ENCODE data around the gene FBXL7. TPM values are rescaled to one million over a fixed set of nuclear protein-coding genes. Genes with fewer than 3 reads are reported as not detected.

FBXL7 gene
- total RNA-seq, 2 experiments from 2014 or later = not detected

GRCh38 chr5:15823398-15823797 lies 323.4 kb downstream of the FBXL7 start:
- H3K27me3 Mint-ChIP-seq = no peaks in the 10 kb centered on the region
- no peaks in the 10 kb centered on the region for H3K9me3 Mint-ChIP-seq
- no peaks in the 10 kb centered on the region for H3K36me3 Mint-ChIP-seq
- H3K4me1 Mint-ChIP-seq = no peaks in the 10 kb centered on the region
- POLR2A ChIA-PET = no interaction called here
- no peak for ATAC-seq (ENCODE audit: low read depth)
- no peak overlapping the region for H3K4me3 Mint-ChIP-seq
- no peak for DNase-seq
- H3K27ac Mint-ChIP-seq = no peak overlapping the region

DNA sequence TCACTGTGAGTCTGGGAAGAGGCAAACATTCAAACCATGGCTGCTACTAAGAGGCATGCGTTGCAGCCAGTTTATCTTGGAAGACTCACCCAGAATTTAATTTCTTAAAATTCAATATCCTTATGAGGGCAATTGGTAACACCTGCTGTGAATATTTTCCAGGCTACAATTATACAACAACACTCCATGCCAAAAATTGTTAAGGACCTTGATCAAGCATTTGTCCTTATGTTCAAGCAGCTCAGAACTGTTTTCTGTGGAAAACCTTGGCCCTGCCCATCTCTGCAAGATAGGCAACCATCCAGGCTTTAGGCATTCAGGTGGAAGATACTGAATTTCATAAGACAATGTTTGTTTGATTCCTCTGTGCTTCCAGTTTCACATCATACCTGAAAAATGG lies 327.8 kb downstream of the FBXL7 start:
- no peak overlapping the region for H3K27ac Mint-ChIP-seq
- no peak for DNase-seq
- H3K9me3 Mint-ChIP-seq = no peaks in the 10 kb centered on the region
- no peak overlapping the region for H3K4me3 Mint-ChIP-seq
- H3K4me1 Mint-ChIP-seq = no peaks in the 10 kb centered on the region
- no peaks in the 10 kb centered on the region for H3K36me3 Mint-ChIP-seq
- ATAC-seq (ENCODE audit: low read depth) = no peak
- no peaks in the 10 kb centered on the region for H3K27me3 Mint-ChIP-seq
- POLR2A ChIA-PET = no interaction called here

- Mint-ChIP-seq H3K27me3 (no peaks in the 10 kb centered on the region), H3K4me3 (no peak overlapping the region)
These were observed 331.4 kb downstream of the FBXL7 start for GRCh38 chr5:15831408-15831807.

GRCh38 chr5:15833365-15833764 lies 333.4 kb downstream of the FBXL7 start:
- ATAC-seq (ENCODE audit: low read depth) (no peak), DNase-seq (no peak)
- H3K4me1 Mint-ChIP-seq = no peaks in the 10 kb centered on the region
- POLR2A ChIA-PET = no interaction called here
- no peak overlapping the region for H3K4me3 Mint-ChIP-seq
- H3K27ac Mint-ChIP-seq = no peak overlapping the region
- no peaks in the 10 kb centered on the region for H3K36me3 Mint-ChIP-seq
- no peaks in the 10 kb centered on the region for H3K27me3 Mint-ChIP-seq
- no peaks in the 10 kb centered on the region for H3K9me3 Mint-ChIP-seq

More at GRCh38 chr5:15831408-15831807, 331.4 kb downstream of the FBXL7 start:
- DNase-seq (no peak), ATAC-seq (ENCODE audit: low read depth) (no peak)
- Mint-ChIP-seq H3K27ac (no peak overlapping the region), H3K9me3 (no peaks in the 10 kb centered on the region), H3K36me3 (no peaks in the 10 kb centered on the region), H3K4me1 (no peaks in the 10 kb centered on the region)
- POLR2A ChIA-PET = no interaction called here

- H3K27ac Mint-ChIP-seq = no peak overlapping the region
- no peaks in the 10 kb centered on the region for H3K4me1 Mint-ChIP-seq
- POLR2A ChIA-PET = no interaction called here
- ATAC-seq (ENCODE audit: low read depth) (no peak), DNase-seq (no peak)
- H3K4me3 Mint-ChIP-seq = no peak overlapping the region
- no peaks in the 10 kb centered on the region for H3K36me3 Mint-ChIP-seq
- H3K27me3 Mint-ChIP-seq = no peaks in the 10 kb centered on the region
- H3K9me3 Mint-ChIP-seq = no peaks in the 10 kb centered on the region
These were observed 334.7 kb downstream of the FBXL7 start for GRCh38 chr5:15834596-15835245.

DNA sequence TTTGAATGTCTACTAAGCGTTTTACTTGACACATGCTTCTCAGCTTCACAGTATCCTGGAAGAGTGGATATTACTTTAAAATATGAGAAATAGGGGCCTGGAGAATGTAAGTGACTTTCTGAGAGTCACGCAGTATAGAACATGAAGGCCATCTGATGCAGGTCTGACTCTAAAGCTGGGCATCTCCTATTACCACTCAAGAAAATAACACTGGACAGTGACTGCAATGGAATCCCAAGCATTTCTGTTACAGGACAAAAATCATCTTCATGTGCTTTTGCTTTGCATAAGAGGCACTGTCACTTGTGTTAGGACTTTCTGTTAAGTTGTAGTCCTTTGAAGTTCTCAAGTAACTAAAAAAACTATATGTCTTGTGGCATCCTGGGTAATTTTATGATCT lies 335.5 kb downstream of the FBXL7 start:
- Mint-ChIP-seq H3K4me3 (no peak overlapping the region), H3K36me3 (no peaks in the 10 kb centered on the region), H3K9me3 (no peaks in the 10 kb centered on the region), H3K27ac (no peak overlapping the region), H3K4me1 (no peaks in the 10 kb centered on the region), H3K27me3 (no peaks in the 10 kb centered on the region)
- no peak for DNase-seq
- POLR2A ChIA-PET = no interaction called here
- no peak for ATAC-seq (ENCODE audit: low read depth)

DNA sequence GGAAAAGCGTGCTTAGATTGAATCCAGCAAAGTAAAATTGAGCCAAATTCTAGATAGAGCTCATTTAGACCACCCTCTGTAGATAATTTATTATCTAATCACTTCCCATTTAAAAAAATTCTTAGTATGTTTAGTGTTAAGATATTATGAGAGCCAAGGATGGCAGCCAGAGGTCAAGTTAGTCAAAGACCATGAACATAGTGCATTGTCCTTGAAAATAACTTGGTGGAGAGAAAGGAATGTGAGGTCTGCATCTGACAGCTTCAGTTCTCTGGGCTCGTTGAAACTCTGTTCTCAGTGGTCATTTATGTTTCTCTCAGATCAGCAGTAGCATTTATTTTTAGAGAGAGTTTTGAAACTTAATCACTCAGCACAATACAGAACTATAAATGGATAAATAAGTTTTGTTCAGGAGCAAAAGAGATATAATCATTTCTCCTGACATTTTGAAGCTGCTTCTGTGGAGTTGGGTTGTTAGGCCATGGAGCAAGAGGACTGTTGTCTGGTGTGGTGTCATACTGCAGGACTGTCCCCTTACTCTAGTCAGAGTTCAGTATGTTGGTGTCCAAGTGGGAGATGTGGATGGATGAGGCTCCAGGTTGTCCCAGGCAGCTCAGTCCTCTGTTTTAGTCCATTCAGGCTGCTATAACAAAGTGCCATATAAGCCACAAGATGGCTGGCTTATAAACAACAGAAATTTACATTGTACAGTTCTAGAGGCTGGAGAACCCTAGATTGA lies 337.7 kb downstream of the FBXL7 start:
- peaks cover 4% of the 10 kb centered on the region for H3K9me3 Mint-ChIP-seq
- no peaks in the 10 kb centered on the region for H3K4me1 Mint-ChIP-seq
- no peak for ATAC-seq (ENCODE audit: low read depth)
- H3K27ac Mint-ChIP-seq = no peak overlapping the region
- H3K27me3 Mint-ChIP-seq = no peaks in the 10 kb centered on the region
- DNase-seq = no peak
- no peaks in the 10 kb centered on the region for H3K36me3 Mint-ChIP-seq
- H3K4me3 Mint-ChIP-seq = no peak overlapping the region
- POLR2A ChIA-PET = no interaction called here

GRCh38 chr5:15844253-15844652 lies 344.3 kb downstream of the FBXL7 start:
- no peak for DNase-seq
- ATAC-seq (ENCODE audit: low read depth) = no peak
- POLR2A ChIA-PET = no interaction called here
- Mint-ChIP-seq H3K27me3 (no peaks in the 10 kb centered on the region), H3K4me1 (no peaks in the 10 kb centered on the region), H3K9me3 (peaks cover 6% of the 10 kb centered on the region), H3K27ac (no peak overlapping the region), H3K4me3 (no peak overlapping the region), H3K36me3 (no peaks in the 10 kb centered on the region)

GRCh38 chr5:15844871-15845270 lies 344.9 kb downstream of the FBXL7 start:
- no peaks in the 10 kb centered on the region for H3K4me1 Mint-ChIP-seq
- no peak for DNase-seq
- POLR2A ChIA-PET = no interaction called here
- H3K27ac Mint-ChIP-seq = no peak overlapping the region
- H3K4me3 Mint-ChIP-seq = no peak overlapping the region
- ATAC-seq (ENCODE audit: low read depth) = no peak
- H3K27me3 Mint-ChIP-seq = no peaks in the 10 kb centered on the region
- H3K36me3 Mint-ChIP-seq = no peaks in the 10 kb centered on the region
- H3K9me3 Mint-ChIP-seq = peaks cover 6% of the 10 kb centered on the region

DNA sequence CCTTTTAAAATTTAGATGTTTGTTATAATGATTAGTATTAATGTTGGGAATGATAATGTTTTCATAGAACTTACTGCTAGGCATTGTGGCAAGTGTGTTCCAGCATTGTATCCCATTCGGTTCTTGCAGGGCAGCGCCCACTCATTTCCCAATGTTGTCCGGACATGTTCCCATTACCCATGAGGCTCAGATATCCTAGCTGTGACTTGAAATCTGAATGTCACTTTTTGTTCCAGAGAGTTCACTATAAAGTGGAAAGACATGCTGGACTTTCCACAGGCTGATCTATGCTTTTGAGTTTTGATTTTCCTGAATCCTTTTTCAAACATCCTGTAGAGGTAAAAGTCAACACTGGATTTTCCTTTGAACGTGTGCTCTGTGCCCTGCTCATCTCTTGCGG lies 350.6 kb downstream of the FBXL7 start:
- H3K9me3 Mint-ChIP-seq = peaks cover 1% of the 10 kb centered on the region
- DNase-seq (no peak), ATAC-seq (ENCODE audit: low read depth) (no peak)
- H3K36me3 Mint-ChIP-seq = no peaks in the 10 kb centered on the region
- H3K27me3 Mint-ChIP-seq = no peaks in the 10 kb centered on the region
- no peak overlapping the region for H3K27ac Mint-ChIP-seq
- no peaks in the 10 kb centered on the region for H3K4me1 Mint-ChIP-seq
- H3K4me3 Mint-ChIP-seq = no peak overlapping the region
- POLR2A ChIA-PET = no interaction called here

DNA sequence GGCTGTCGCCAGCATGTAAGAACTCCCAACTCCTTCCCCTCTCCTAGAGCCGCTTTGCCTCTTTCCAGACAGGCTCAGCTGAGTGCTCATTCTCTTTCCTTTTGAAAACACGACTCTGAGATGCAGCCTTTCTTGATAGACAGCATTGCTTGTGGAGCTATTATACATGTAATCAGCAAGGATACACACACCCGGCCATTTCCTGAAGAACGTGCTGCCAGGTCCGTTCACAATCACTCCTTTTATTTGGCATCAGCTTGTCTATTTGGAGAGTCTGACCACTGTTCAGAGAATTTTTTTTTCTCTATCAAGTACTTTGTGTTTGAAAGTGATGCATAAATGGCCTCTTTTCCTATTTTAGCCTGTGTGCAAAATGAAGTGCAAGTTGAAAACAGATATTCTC lies 351.0 kb downstream of the FBXL7 start:
- H3K4me3 Mint-ChIP-seq = no peak overlapping the region
- no peak for ATAC-seq (ENCODE audit: low read depth)
- H3K9me3 Mint-ChIP-seq = peaks cover 1% of the 10 kb centered on the region
- POLR2A ChIA-PET = no interaction called here
- no peaks in the 10 kb centered on the region for H3K36me3 Mint-ChIP-seq
- DNase-seq = no peak
- H3K27me3 Mint-ChIP-seq = no peaks in the 10 kb centered on the region
- H3K4me1 Mint-ChIP-seq = no peaks in the 10 kb centered on the region
- no peak overlapping the region for H3K27ac Mint-ChIP-seq

- Mint-ChIP-seq H3K27ac (no peak overlapping the region), H3K27me3 (no peaks in the 10 kb centered on the region), H3K36me3 (no peaks in the 10 kb centered on the region), H3K4me1 (no peaks in the 10 kb centered on the region), H3K9me3 (no peaks in the 10 kb centered on the region), H3K4me3 (no peak overlapping the region)
- no peak for DNase-seq
- POLR2A ChIA-PET = no interaction called here
- no peak for ATAC-seq (ENCODE audit: low read depth)
These were observed 352.2 kb downstream of the FBXL7 start for GRCh38 chr5:15852217-15852616.

DNA sequence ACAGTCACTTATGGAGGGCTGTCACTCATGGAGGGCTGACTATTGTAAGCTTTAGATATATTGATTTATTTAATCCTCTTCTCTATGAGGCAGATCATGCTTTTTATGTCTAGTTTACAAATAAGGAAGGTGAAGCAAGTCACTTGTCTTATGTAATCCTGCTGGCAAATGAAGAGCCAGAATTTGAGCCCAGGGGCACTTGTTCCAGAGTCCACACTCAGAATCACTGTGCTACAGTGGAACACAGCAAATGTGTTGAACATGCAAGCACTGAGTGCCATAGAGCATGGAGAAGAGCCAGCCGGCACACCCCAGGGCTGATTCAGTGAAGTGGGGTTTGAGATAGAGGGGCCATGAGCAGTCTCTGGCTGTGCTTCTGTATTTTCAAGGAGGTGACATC lies 353.0 kb downstream of the FBXL7 start:
- no peaks in the 10 kb centered on the region for H3K36me3 Mint-ChIP-seq
- no peak for DNase-seq
- H3K4me3 Mint-ChIP-seq = no peak overlapping the region
- H3K9me3 Mint-ChIP-seq = no peaks in the 10 kb centered on the region
- ATAC-seq (ENCODE audit: low read depth) = no peak
- no peak overlapping the region for H3K27ac Mint-ChIP-seq
- no peaks in the 10 kb centered on the region for H3K4me1 Mint-ChIP-seq
- H3K27me3 Mint-ChIP-seq = no peaks in the 10 kb centered on the region
- POLR2A ChIA-PET = no interaction called here

DNA sequence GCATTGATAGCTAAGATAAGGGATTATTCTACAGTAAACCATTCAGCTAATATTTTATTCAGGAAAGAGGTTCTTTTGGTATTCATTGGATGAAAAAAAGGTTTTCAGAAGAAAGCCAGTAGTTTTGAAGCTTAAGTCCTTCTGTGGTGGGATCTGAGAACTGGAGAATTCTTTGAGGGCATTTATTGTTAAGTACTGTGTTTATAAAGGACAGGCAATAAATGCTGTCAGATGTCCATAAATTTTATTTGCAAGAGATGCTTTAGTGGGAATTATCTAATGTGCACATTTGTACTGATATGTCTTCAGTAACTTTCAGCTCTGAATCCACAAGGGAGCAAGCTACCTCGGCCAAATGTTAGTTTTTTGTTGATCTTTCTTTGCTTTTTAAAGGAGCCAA lies 358.3 kb downstream of the FBXL7 start:
- Mint-ChIP-seq H3K36me3 (no peaks in the 10 kb centered on the region), H3K4me1 (no peaks in the 10 kb centered on the region), H3K27me3 (no peaks in the 10 kb centered on the region), H3K4me3 (no peak overlapping the region), H3K9me3 (peaks cover 3% of the 10 kb centered on the region), H3K27ac (no peak overlapping the region)
- no peak for DNase-seq
- ATAC-seq (ENCODE audit: low read depth) = no peak
- POLR2A ChIA-PET = no interaction called here
